Calu3 (cell line): ENCODE measurements around the gene PKIB. TPM values are rescaled to one million over a fixed set of nuclear protein-coding genes. Genes with fewer than 3 reads are reported as not detected.

Experiments used
- BruUV-seq: library from RNA; stranded (reverse); fragments of 400-500 nt; replicated peaks from 2 replicates; lab custom pipeline; 2021; lab: Mats Ljungman, UMichigan
- CTCF ChIA-PET: fragments of 300-600 bp; sonication (Branson Sonifier 250); formaldehyde crosslinking; loops from one replicate; lab custom pipeline; 2022; ENCODE audit warnings: antibody characterized with exemption; lab: Charles Lee
- DNase-seq: peaks from one replicate; pipeline ENCODE4 v3.0.0; 2022
- H3K27ac Mint-ChIP-seq: one replicate; pipeline ENCODE4 v1.8.0; 2022; ENCODE audit warnings: mixed read lengths; ENCODE audit not compliant: unreplicated experiment
- H3K27me3 Mint-ChIP-seq: one replicate; pipeline ENCODE4 v1.8.0; 2022; ENCODE audit warnings: mixed read lengths; ENCODE audit not compliant: unreplicated experiment
- H3K36me3 Mint-ChIP-seq: one replicate; pipeline ENCODE4 v1.8.0; 2022; ENCODE audit warnings: mild to moderate bottlenecking, moderate library complexity, mixed read lengths; ENCODE audit not compliant: insufficient read depth, unreplicated experiment
- H3K4me1 Mint-ChIP-seq: one replicate; pipeline ENCODE4 v1.8.0; 2022; ENCODE audit warnings: mild to moderate bottlenecking, low read depth, mixed read lengths; ENCODE audit not compliant: unreplicated experiment
- H3K4me3 Mint-ChIP-seq: one replicate; pipeline ENCODE4 v1.8.0; 2022; ENCODE audit warnings: mild to moderate bottlenecking, low read depth, moderate library complexity, mixed read lengths; ENCODE audit not compliant: unreplicated experiment
- H3K9me3 Mint-ChIP-seq: one replicate; pipeline ENCODE4 v1.8.0; 2022; ENCODE audit warnings: low read depth, mixed read lengths; ENCODE audit not compliant: unreplicated experiment
- intact Hi-C: fragments of 100-400 bp; cut with micrococcal nuclease; formaldehyde crosslinking; loops from one replicate; pipeline ENCODE4 v1.10.0; 2022; ENCODE audit not compliant: unreplicated experiment
- total RNA-seq: library from RNA; stranded (reverse); gene quantifications from 2 replicates; pipeline ENCODE4 v1.2.3, GENCODE V29; 2022
- TF ChIP-seq, protein P1 (sequence below): fragments of 200-600 bp; IDR thresholded peaks from one replicate; pipeline ENCODE4 v1.8.0; 2022; ENCODE audit warnings: antibody characterized with exemption; ENCODE audit not compliant: unreplicated experiment

The PKIB gene
- total RNA-seq, 1 experiment from 2014 or later = 17.2 TPM

DNA sequence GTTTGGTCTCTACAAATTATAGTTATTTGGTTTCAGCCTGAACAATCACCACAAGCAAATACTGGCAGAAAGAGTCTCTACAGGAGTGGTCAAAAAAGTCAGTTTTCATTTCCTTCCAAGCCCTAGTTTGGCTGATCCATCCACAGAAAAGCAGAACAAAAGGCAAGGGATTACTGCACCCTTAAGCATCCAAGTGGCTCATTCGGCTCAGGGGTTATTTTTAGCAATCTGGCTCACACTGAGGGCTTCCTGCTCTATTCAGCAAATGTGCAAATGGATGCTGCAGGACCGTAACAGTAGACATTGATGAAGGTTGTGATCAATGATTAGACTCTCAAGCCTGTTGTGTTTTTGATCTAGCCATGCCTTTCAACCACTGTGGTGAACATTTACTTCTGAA, 107.1 kb downstream of the PKIB start:
- no TSS peak for BruUV-seq
- Mint-ChIP-seq H3K9me3 (no peaks in the 10 kb centered on the region), H3K27ac (no peak overlapping the region), H3K4me3 (no peak overlapping the region), H3K4me1 (peaks cover 11% of the 10 kb centered on the region), H3K36me3 (no peaks in the 10 kb centered on the region), H3K27me3 (no peaks in the 10 kb centered on the region)
- CTCF ChIA-PET = no interaction called here
- DNase-seq = no peak
- intact Hi-C loops = no loop called here
- TF ChIP-seq, protein P1, sequence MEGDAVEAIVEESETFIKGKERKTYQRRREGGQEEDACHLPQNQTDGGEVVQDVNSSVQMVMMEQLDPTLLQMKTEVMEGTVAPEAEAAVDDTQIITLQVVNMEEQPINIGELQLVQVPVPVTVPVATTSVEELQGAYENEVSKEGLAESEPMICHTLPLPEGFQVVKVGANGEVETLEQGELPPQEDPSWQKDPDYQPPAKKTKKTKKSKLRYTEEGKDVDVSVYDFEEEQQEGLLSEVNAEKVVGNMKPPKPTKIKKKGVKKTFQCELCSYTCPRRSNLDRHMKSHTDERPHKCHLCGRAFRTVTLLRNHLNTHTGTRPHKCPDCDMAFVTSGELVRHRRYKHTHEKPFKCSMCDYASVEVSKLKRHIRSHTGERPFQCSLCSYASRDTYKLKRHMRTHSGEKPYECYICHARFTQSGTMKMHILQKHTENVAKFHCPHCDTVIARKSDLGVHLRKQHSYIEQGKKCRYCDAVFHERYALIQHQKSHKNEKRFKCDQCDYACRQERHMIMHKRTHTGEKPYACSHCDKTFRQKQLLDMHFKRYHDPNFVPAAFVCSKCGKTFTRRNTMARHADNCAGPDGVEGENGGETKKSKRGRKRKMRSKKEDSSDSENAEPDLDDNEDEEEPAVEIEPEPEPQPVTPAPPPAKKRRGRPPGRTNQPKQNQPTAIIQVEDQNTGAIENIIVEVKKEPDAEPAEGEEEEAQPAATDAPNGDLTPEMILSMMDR = no peak

DNA sequence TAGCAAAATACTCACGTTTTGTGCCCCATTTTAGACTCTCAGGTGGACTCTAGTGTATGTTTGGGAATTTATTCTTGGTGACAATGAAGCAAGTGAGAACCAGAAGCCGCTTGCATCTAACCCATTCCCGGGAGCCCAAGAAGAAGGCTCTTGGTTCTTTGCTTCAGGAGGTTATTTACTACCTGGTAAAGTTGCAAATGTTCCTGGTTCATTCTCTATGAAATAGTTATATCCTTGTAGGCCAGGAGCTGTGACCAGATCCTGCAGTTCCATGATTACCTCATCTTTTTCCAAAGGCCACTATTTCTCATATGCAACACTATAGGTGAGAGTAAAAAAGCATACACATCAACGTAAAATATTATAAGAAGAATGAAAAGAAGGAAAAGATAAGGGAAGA, 108.4 kb downstream of the PKIB start:
- Mint-ChIP-seq H3K36me3 (no peaks in the 10 kb centered on the region), H3K27ac (no peak overlapping the region), H3K9me3 (no peaks in the 10 kb centered on the region), H3K27me3 (no peaks in the 10 kb centered on the region), H3K4me1 (no peaks in the 10 kb centered on the region), H3K4me3 (no peak overlapping the region)
- BruUV-seq = no TSS peak
- no peak for DNase-seq
- TF ChIP-seq, protein P1 = no peak
- CTCF ChIA-PET = no interaction called here
- intact Hi-C loops = no loop called here

DNA sequence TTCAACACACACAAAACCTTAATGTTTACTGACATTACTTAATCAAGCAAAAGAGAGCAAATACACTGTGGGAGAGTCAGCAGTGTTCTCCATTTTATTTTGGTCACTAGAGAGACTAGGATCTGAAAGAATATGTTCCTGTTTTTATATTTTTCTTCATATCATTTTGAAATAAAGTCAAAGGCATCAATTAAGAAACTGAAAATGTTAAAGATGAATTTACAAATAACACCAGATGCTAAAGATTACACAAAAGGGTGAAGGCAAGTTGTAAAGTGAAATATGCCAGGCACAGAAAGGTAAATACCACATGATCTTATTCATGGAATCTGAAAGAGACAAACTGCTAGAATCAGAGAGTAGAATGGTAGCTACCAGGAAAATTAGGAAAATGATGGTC, 109.0 kb downstream of the PKIB start:
- no peaks in the 10 kb centered on the region for H3K36me3 Mint-ChIP-seq
- intact Hi-C loops = no loop called here
- H3K27me3 Mint-ChIP-seq = no peaks in the 10 kb centered on the region
- CTCF ChIA-PET = no interaction called here
- no peaks in the 10 kb centered on the region for H3K9me3 Mint-ChIP-seq
- H3K4me1 Mint-ChIP-seq = no peaks in the 10 kb centered on the region
- no peak overlapping the region for H3K27ac Mint-ChIP-seq
- no TSS peak for BruUV-seq
- DNase-seq = no peak
- no peak overlapping the region for H3K4me3 Mint-ChIP-seq
- TF ChIP-seq, protein P1 = no peak

DNA sequence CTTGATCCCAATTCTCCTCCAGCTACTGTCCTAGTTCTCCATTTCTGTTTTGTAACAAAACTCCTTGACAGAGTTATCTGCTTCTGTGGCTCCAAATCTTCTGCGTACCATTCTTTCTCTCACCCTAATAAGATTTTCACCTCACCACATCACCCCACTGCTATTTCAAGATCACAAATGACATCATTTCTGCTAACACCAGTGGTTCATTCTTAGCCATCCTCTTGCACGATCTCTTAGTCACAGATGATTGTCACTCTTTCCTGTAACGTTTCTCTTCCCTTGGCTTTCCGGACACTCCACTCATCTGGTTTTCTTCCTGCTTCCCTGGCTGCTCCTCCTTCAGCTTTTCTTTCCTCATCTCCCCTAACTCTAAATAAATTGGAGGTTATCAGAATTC, 112.5 kb downstream of the PKIB start:
- Mint-ChIP-seq H3K27ac (no peak overlapping the region), H3K27me3 (no peaks in the 10 kb centered on the region), H3K4me1 (no peaks in the 10 kb centered on the region), H3K4me3 (no peak overlapping the region), H3K36me3 (no peaks in the 10 kb centered on the region), H3K9me3 (no peaks in the 10 kb centered on the region)
- CTCF ChIA-PET = interaction anchor here (0.5 kb wide), 1 partner anchor 109 kb away, joined by 4 read pairs; no protein-coding TSS in a partner anchor
- intact Hi-C loops = no loop called here
- DNase-seq = no peak
- no TSS peak for BruUV-seq
- TF ChIP-seq, protein P1 = no peak
